ENCODE data around the gene HERC4. TPM values are rescaled to one million over a fixed set of nuclear protein-coding genes. Genes with fewer than 3 reads are reported as not detected.
"Not testable (repeated sequence)": the region's sequence is repeated elsewhere in the genome, so short reads cannot be mapped to it uniquely, and the experiment has no call there.

The HERC4 gene
- total and polyA plus RNA-seq, 9 of the 15 experiments (the other 6 are each of a cell fraction or from before 2014, with no cell fraction given): 12.5 to 33.5 (median 22.8) TPM

- TF ChIP-seq ZNF318 (IDR thresholded peaks at IDR 0.05; ENCODE audit: borderline replicate concordance in 1 of 2, low read depth in 1 of 2) (no peak), SMARCA4 (IDR thresholded peaks at IDR 0.05) (no peak)
Observed at GRCh38 chr10:67969875-67970274, 105.2 kb downstream of the HERC4 start (continued).

GRCh38 chr10:67966035-67966434, 109.0 kb downstream of the HERC4 start:
- FAIRE-seq; CTCF ChIA-PET (ENCODE audit: low intra/inter-chr PET ratio): not testable (repeated sequence)

More at GRCh38 chr10:67966035-67966434, 109.0 kb downstream of the HERC4 start:
- DNase-seq (ENCODE audit: extremely low read depth in 1 of 4, low spot score in 3 of 4); H2AFZ ChIP-seq (ENCODE audit: low read depth, low read length); H3K4me1 ChIP-seq (replicated peaks in 1 of 2; ENCODE audit: control insufficient read depth in 2 of 2, insufficient read depth in 2 of 2, low read length in 2 of 2); POLR2A ChIA-PET; ATAC-seq; H3K9me1 ChIP-seq (ENCODE audit: control insufficient read depth, insufficient read depth, low read length); H3K79me2 ChIP-seq (ENCODE audit: control insufficient read depth, insufficient read depth, low read length); H3K9me3 ChIP-seq (replicated peaks; ENCODE audit: control insufficient read depth, insufficient read depth, low read depth, low read length); in situ Hi-C loops (cut with MboI); H3K27ac ChIP-seq (ENCODE audit: extremely low read depth, low read depth, low read length); H3K9ac ChIP-seq (ENCODE audit: insufficient read depth in 1 of 2, low read depth in 2 of 2, low read length in 2 of 2); BruUV-seq (replicated peaks); intact Hi-C loops (cut with micrococcal nuclease); H3K27me3 ChIP-seq (ENCODE audit: control insufficient read depth in 2 of 2, insufficient read depth in 2 of 2, low read length in 2 of 2); H3K4me3 ChIP-seq; H4K20me1 ChIP-seq (replicated peaks; ENCODE audit: control insufficient read depth, insufficient read depth, low read length); H3K4me2 ChIP-seq (ENCODE audit: insufficient read depth, low read length): not testable (repeated sequence)
- WGBS (ENCODE audit: insufficient coverage, low coverage, missing lambda C conversion rate): 95% methylated on average over 4 of the region's 4 CpGs
- peaks cover 12% of the 10 kb centered on the region; the same call in 2 of the 3 replicates for H3K36me3 ChIP-seq (ENCODE audit: control insufficient read depth, insufficient read depth, low read length)
